ENCODE data around the gene LIPA. TPM values are rescaled to one million over a fixed set of nuclear protein-coding genes. Genes with fewer than 3 reads are reported as not detected.
"Not testable (repeated sequence)": the region's sequence is repeated elsewhere in the genome, so short reads cannot be mapped to it uniquely, and the experiment has no call there.

Gene LIPA
- total RNA-seq, 1 donor from 2014 or later = 17.0 TPM

- Mint-ChIP-seq H3K4me1 (ENCODE audit: low read depth) (no peaks in the 10 kb centered on the region), H3K9me3 (ENCODE audit: low read depth) (peaks cover 4% of the 10 kb centered on the region), H3K27ac (no peak overlapping the region), H3K4me3 (ENCODE audit: low read depth) (no peak overlapping the region), H3K27me3 (no peaks in the 10 kb centered on the region), H3K36me3 (ENCODE audit: insufficient read depth) (no peaks in the 10 kb centered on the region)
- no peak for DNase-seq (ENCODE audit: low spot score, unreplicated experiment)
- TF ChIP-seq, protein P1, sequence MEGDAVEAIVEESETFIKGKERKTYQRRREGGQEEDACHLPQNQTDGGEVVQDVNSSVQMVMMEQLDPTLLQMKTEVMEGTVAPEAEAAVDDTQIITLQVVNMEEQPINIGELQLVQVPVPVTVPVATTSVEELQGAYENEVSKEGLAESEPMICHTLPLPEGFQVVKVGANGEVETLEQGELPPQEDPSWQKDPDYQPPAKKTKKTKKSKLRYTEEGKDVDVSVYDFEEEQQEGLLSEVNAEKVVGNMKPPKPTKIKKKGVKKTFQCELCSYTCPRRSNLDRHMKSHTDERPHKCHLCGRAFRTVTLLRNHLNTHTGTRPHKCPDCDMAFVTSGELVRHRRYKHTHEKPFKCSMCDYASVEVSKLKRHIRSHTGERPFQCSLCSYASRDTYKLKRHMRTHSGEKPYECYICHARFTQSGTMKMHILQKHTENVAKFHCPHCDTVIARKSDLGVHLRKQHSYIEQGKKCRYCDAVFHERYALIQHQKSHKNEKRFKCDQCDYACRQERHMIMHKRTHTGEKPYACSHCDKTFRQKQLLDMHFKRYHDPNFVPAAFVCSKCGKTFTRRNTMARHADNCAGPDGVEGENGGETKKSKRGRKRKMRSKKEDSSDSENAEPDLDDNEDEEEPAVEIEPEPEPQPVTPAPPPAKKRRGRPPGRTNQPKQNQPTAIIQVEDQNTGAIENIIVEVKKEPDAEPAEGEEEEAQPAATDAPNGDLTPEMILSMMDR (IDR thresholded peaks at IDR 0.05; ENCODE audit: unreplicated experiment) = no peak
These were observed 44.7 kb upstream of the LIPA start for GRCh38 chr10:89296220-89296648.

GRCh38 chr10:89295597-89295996 lies 44.0 kb upstream of the LIPA start:
- TF ChIP-seq, protein P1 (IDR thresholded peaks at IDR 0.05; ENCODE audit: unreplicated experiment) = no peak
- H3K27me3 Mint-ChIP-seq = no peaks in the 10 kb centered on the region
- H3K9me3 Mint-ChIP-seq (ENCODE audit: low read depth) = peaks cover 4% of the 10 kb centered on the region
- DNase-seq (ENCODE audit: low spot score, unreplicated experiment) = no peak
- no peaks in the 10 kb centered on the region for H3K36me3 Mint-ChIP-seq (ENCODE audit: insufficient read depth)
- no peaks in the 10 kb centered on the region for H3K4me1 Mint-ChIP-seq (ENCODE audit: low read depth)
- H3K4me3 Mint-ChIP-seq (ENCODE audit: low read depth) = no peak overlapping the region
- no peak overlapping the region for H3K27ac Mint-ChIP-seq

- peaks cover 4% of the 10 kb centered on the region for H3K9me3 Mint-ChIP-seq (ENCODE audit: low read depth)
- no peak overlapping the region for H3K27ac Mint-ChIP-seq
- H3K36me3 Mint-ChIP-seq (ENCODE audit: insufficient read depth) = no peaks in the 10 kb centered on the region
- H3K4me1 Mint-ChIP-seq (ENCODE audit: low read depth) = no peaks in the 10 kb centered on the region
- no peaks in the 10 kb centered on the region for H3K27me3 Mint-ChIP-seq
- no peak overlapping the region for H3K4me3 Mint-ChIP-seq (ENCODE audit: low read depth)
- DNase-seq (ENCODE audit: low spot score, unreplicated experiment) = no peak
- TF ChIP-seq, protein P1 (IDR thresholded peaks at IDR 0.05; ENCODE audit: unreplicated experiment) = no peak
These were observed 43.2 kb upstream of the LIPA start for GRCh38 chr10:89294721-89295239.

DNA sequence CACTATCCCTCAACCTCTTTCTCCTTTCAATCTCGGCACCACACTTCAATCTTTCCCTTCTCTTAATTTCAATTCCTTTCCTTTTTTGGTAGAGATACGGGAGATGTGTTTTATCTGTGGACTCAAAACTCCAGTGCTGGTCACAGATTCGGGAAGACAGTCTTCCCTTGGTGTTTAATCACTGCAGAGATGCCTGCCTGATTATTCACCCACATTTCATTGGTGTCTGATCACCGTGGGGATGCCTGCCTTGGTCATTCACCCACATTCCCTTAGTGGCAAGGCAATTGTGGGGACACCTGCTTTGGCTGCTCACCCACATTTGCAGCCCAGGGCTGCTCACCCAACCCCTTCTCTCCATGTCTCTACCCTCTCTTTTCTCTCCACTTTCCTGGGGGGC lies 33.7 kb upstream of the LIPA start:
- not testable (repeated sequence) for H3K4me1 Mint-ChIP-seq (ENCODE audit: low read depth); H3K27me3 Mint-ChIP-seq; H3K4me3 Mint-ChIP-seq (ENCODE audit: low read depth); DNase-seq (ENCODE audit: low spot score, unreplicated experiment); H3K36me3 Mint-ChIP-seq (ENCODE audit: insufficient read depth); H3K9me3 Mint-ChIP-seq (ENCODE audit: low read depth); H3K27ac Mint-ChIP-seq

GRCh38 chr10:89284711-89285110 lies 33.1 kb upstream of the LIPA start:
- not testable (repeated sequence) for H3K36me3 Mint-ChIP-seq (ENCODE audit: insufficient read depth); DNase-seq (ENCODE audit: low spot score, unreplicated experiment); H3K27me3 Mint-ChIP-seq; H3K27ac Mint-ChIP-seq; H3K4me1 Mint-ChIP-seq (ENCODE audit: low read depth); H3K9me3 Mint-ChIP-seq (ENCODE audit: low read depth); H3K4me3 Mint-ChIP-seq (ENCODE audit: low read depth)

DNA sequence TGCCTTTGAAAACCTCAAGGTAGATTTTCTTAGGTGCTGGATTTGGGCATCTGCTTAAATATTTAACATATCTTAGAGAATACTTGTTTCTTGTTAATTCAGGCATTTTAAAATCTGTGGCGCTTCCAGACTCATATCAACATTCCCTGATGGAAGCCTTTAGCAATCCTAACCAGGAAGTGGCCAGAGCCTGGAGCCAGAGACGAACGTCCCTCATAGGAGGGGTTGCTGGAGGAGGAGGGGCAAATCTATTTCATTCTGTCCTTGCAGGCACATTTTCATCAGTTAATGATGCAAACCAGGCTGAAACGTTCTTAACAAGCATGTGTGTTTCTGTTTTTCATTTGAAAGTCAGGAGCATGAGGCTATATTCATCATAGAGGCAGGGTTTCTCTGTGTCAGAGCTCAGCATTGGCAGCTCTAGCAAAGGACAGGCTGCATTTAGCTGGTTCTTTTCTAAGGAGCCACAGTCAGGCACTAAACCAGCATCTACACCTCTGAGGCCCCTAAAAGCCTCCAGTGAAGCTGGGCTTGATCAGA lies 32.4 kb upstream of the LIPA start:
- Mint-ChIP-seq H3K36me3 (ENCODE audit: insufficient read depth) (no peaks in the 10 kb centered on the region), H3K27ac (peak overlapping the region; percentile 43), H3K27me3 (no peaks in the 10 kb centered on the region), H3K4me3 (ENCODE audit: low read depth) (no peak overlapping the region), H3K4me1 (ENCODE audit: low read depth) (peaks cover 8% of the 10 kb centered on the region), H3K9me3 (ENCODE audit: low read depth) (no peaks in the 10 kb centered on the region)
- TF ChIP-seq, protein P1 (IDR thresholded peaks at IDR 0.05; ENCODE audit: unreplicated experiment) = no peak
- no peak for DNase-seq (ENCODE audit: low spot score, unreplicated experiment)
